H1 (cell line): ENCODE measurements around the gene PRKAR2A.

Experiments
- BRCA1 ChIP-seq: IDR thresholded peaks from 2 replicates; pipeline ENCODE4 v1.6.1; 2012; ENCODE audit warnings: low read depth, low read length, improper control_type of control experiment
- CBX5 ChIP-seq: fragments of 300-800, 300-1000 bp; sonication (generic); IDR thresholded peaks from 2 replicates; pipeline ENCODE4 v1.7.1; 2016; ENCODE audit warnings: antibody characterized with exemption, low read length, low read depth
- CEBPB ChIP-seq: IDR thresholded peaks from 2 replicates; pipeline ENCODE4 v1.6.1; 2012; ENCODE audit warnings: low read depth, low read length
- CREB1 ChIP-seq: IDR thresholded peaks from 2 replicates; pipeline ENCODE4 v1.6.1; 2012; ENCODE audit warnings: inconsistent platforms
- CTCF ChIP-seq, 3 experiments: IDR thresholded peaks; 1 replicate in 2 of 3; 2 replicates in 1 of 3; pipeline versions ENCODE4 v1.5.1 to v1.6.1; 2011; ENCODE audit warnings: low read length in 3 of 3, mild to moderate bottlenecking in 3 of 3, inconsistent platforms in 2 of 3, low read depth in 1 of 3, moderate library complexity in 1 of 3; ENCODE audit not compliant: insufficient read depth in 1 of 3; ENCODE audit errors: control extremely low read depth in 1 of 3
- EP300 ChIP-seq, 2 experiments: IDR thresholded peaks; 1 replicate in 1 of 2; 2 replicates in 1 of 2; pipeline ENCODE4 v1.6.1; 2011 to 2012; ENCODE audit warnings: low read depth in 2 of 2, low read length in 2 of 2, mild to moderate bottlenecking in 2 of 2, borderline replicate concordance in 1 of 2, inconsistent platforms in 1 of 2, moderate library complexity in 1 of 2
- GABPA ChIP-seq: IDR thresholded peaks from 2 replicates; pipeline ENCODE4 v1.6.1; 2011; ENCODE audit warnings: mild to moderate bottlenecking, low read length, moderate library complexity, borderline replicate concordance; ENCODE audit not compliant: insufficient read depth
- MAX ChIP-seq: IDR thresholded peaks from 2 replicates; pipeline ENCODE4 v1.6.1; 2012; ENCODE audit warnings: inconsistent platforms
- POLR2A ChIP-seq, 2 experiments: IDR thresholded peaks; 1 replicate in 1 of 2; 2 replicates in 1 of 2; pipeline ENCODE4 v1.6.1; 2011; ENCODE audit warnings: low read depth in 2 of 2, low read length in 2 of 2, mild to moderate bottlenecking in 2 of 2; ENCODE audit errors: control extremely low read depth in 1 of 2
- SIN3A ChIP-seq, 2 experiments: IDR thresholded peaks in 1 of 2; conservative IDR thresholded peaks in 1 of 2; 2 replicates each; pipeline ENCODE4 v1.6.1; 2011 to 2012; ENCODE audit warnings: low read length in 2 of 2, improper control_type of control experiment in 1 of 2, low read depth in 1 of 2, mild to moderate bottlenecking in 1 of 2
- SUZ12 ChIP-seq: fragments of 200-600 bp; sonication (generic); IDR thresholded peaks from 2 replicates; pipeline ENCODE4 v1.6.1; 2012; ENCODE audit warnings: mild to moderate bottlenecking, inconsistent platforms, low read length, moderate library complexity, mixed read lengths

GRCh38 chr3:48856469-48856868 is 8.8 kb upstream of the PRKAR2A start:
- no peak for TF ChIP-seq CTCF (IDR thresholded peaks at IDR 0.05; ENCODE audit: control extremely low read depth in 1 of 3, insufficient read depth in 1 of 3, low read depth in 1 of 3, low read length in 3 of 3)
- TF ChIP-seq SIN3A (conservative IDR thresholded peaks at IDR 0.05 in 1 of 2, IDR thresholded peaks at IDR 0.05 in 1 of 2; ENCODE audit: low read depth in 1 of 2, low read length in 2 of 2): no peak
- TF ChIP-seq GABPA: no peak
- TF ChIP-seq BRCA1: no peak
- no peak for TF ChIP-seq SUZ12
- TF ChIP-seq CEBPB: no peak
- TF ChIP-seq POLR2A (IDR thresholded peaks at IDR 0.05; ENCODE audit: control extremely low read depth in 1 of 2, low read depth in 2 of 2, low read length in 2 of 2): no peak
- no peak for TF ChIP-seq MAX
- no peak for TF ChIP-seq EP300 (IDR thresholded peaks at IDR 0.05; ENCODE audit: borderline replicate concordance in 1 of 2, low read depth in 2 of 2, low read length in 2 of 2)
- no peak for TF ChIP-seq CBX5
- TF ChIP-seq CREB1: no peak
